ES-I3 (cell line): Measurements from ENCODE around the gene CMC1.
"Not testable (repeated sequence)": the region's sequence is repeated elsewhere in the genome, so short reads cannot be mapped to it uniquely, and the experiment has no call there.

Experiments used
- H3K36me3 ChIP-seq: 2 replicates; pipeline ENCODE4 v1.6.1; 2013; ENCODE audit warnings: mild to moderate bottlenecking, low read length, control low read depth, moderate library complexity; ENCODE audit not compliant: insufficient read depth
- H3K4me1 ChIP-seq: 2 replicates; pipeline ENCODE4 v1.6.1; 2013; ENCODE audit warnings: mild to moderate bottlenecking, control low read depth, low read length; ENCODE audit not compliant: insufficient read depth
- H3K9ac ChIP-seq: 2 replicates; pipeline ENCODE4 v1.6.1; 2013; ENCODE audit warnings: low read depth, mild to moderate bottlenecking, low read length, moderate library complexity
- H3K9me3 ChIP-seq: 2 replicates; pipeline ENCODE4 v1.6.1; 2013; ENCODE audit warnings: mild to moderate bottlenecking, low read length, moderate library complexity; ENCODE audit not compliant: control insufficient read depth, insufficient read depth

The CMC1 gene

GRCh38 chr3:28267984-28268849 is 26.8 kb downstream of the CMC1 start:
- peaks cover 2% of the 10 kb centered on the region; the same call in 1 of the 2 replicates for H3K9me3 ChIP-seq
- H3K36me3 ChIP-seq, result no peaks in the 10 kb centered on the region
- H3K9ac ChIP-seq, result no peak overlapping the region
- H3K4me1 ChIP-seq, result no peaks in the 10 kb centered on the region

- Histone ChIP-seq H3K9me3 (peaks cover 2% of the 10 kb centered on the region; the same call in 1 of the 2 replicates), H3K36me3 (no peaks in the 10 kb centered on the region)
Observed at GRCh38 chr3:28268989-28269388, 27.6 kb downstream of the CMC1 start.

GRCh38 chr3:28269884-28270283 is 28.5 kb downstream of the CMC1 start:
- not testable (repeated sequence) for H3K36me3 ChIP-seq

More at GRCh38 chr3:28268989-28269388, 27.6 kb downstream of the CMC1 start:
- H3K4me1 ChIP-seq, result no peaks in the 10 kb centered on the region
- no peak overlapping the region for H3K9ac ChIP-seq

GRCh38 chr3:28273837-28274236 is 32.4 kb downstream of the CMC1 start:
- Histone ChIP-seq H3K4me1 (no peaks in the 10 kb centered on the region), H3K9me3 (peaks cover 2% of the 10 kb centered on the region; the same call in 1 of the 2 replicates), H3K36me3 (no peaks in the 10 kb centered on the region), H3K9ac (no peak overlapping the region)

More at GRCh38 chr3:28269884-28270283, 28.5 kb downstream of the CMC1 start:
- H3K9ac ChIP-seq, H3K4me1 ChIP-seq, H3K9me3 ChIP-seq: not testable (repeated sequence)

- H3K4me1 ChIP-seq, result no peaks in the 10 kb centered on the region
- H3K9ac ChIP-seq, result no peak overlapping the region
- H3K9me3 ChIP-seq, result no peaks in the 10 kb centered on the region
- H3K36me3 ChIP-seq, result peaks cover 4% of the 10 kb centered on the region
Observed at GRCh38 chr3:28278918-28279317, 37.5 kb downstream of the CMC1 start.

GRCh38 chr3:28279770-28280169 is 38.4 kb downstream of the CMC1 start:
- peaks cover 4% of the 10 kb centered on the region for H3K36me3 ChIP-seq
- H3K4me1 ChIP-seq, result no peaks in the 10 kb centered on the region
- H3K9me3 ChIP-seq, result no peaks in the 10 kb centered on the region
- no peak overlapping the region for H3K9ac ChIP-seq

- no peaks in the 10 kb centered on the region for H3K9me3 ChIP-seq
- no peaks in the 10 kb centered on the region for H3K4me1 ChIP-seq
Observed at GRCh38 chr3:28280781-28281180, 39.4 kb downstream of the CMC1 start.

GRCh38 chr3:28286595-28286994 is 45.2 kb downstream of the CMC1 start:
- Histone ChIP-seq H3K9ac (no peak overlapping the region), H3K36me3 (peaks cover 2% of the 10 kb centered on the region), H3K9me3 (no peaks in the 10 kb centered on the region), H3K4me1 (no peaks in the 10 kb centered on the region)

More at GRCh38 chr3:28280781-28281180, 39.4 kb downstream of the CMC1 start:
- Histone ChIP-seq H3K9ac (no peak overlapping the region), H3K36me3 (peaks cover 4% of the 10 kb centered on the region)

- Histone ChIP-seq H3K36me3 (no peaks in the 10 kb centered on the region), H3K9me3 (no peaks in the 10 kb centered on the region), H3K4me1 (no peaks in the 10 kb centered on the region), H3K9ac (no peak overlapping the region)
Observed at GRCh38 chr3:28287046-28287445, 45.6 kb downstream of the CMC1 start.

- Histone ChIP-seq H3K9me3 (no peaks in the 10 kb centered on the region), H3K9ac (no peak overlapping the region), H3K4me1 (no peaks in the 10 kb centered on the region), H3K36me3 (no peaks in the 10 kb centered on the region)
Observed at GRCh38 chr3:28290863-28291300, 49.5 kb downstream of the CMC1 start.

- H3K36me3 ChIP-seq, result no peaks in the 10 kb centered on the region
- H3K9ac ChIP-seq, result no peak overlapping the region
- no peaks in the 10 kb centered on the region for H3K9me3 ChIP-seq
- no peaks in the 10 kb centered on the region for H3K4me1 ChIP-seq
Observed at GRCh38 chr3:28291577-28291976, 50.2 kb downstream of the CMC1 start.

- no peaks in the 10 kb centered on the region for H3K4me1 ChIP-seq
- H3K9ac ChIP-seq, result no peak overlapping the region
- no peaks in the 10 kb centered on the region for H3K36me3 ChIP-seq
- no peaks in the 10 kb centered on the region for H3K9me3 ChIP-seq
Observed at GRCh38 chr3:28292622-28293021, 51.2 kb downstream of the CMC1 start.

GRCh38 chr3:28294667-28295413 is 53.4 kb downstream of the CMC1 start:
- Histone ChIP-seq H3K36me3 (no peaks in the 10 kb centered on the region), H3K9ac (no peak overlapping the region), H3K4me1 (no peaks in the 10 kb centered on the region), H3K9me3 (no peaks in the 10 kb centered on the region)

- no peaks in the 10 kb centered on the region for H3K36me3 ChIP-seq
- no peaks in the 10 kb centered on the region for H3K9me3 ChIP-seq
- H3K4me1 ChIP-seq, result no peaks in the 10 kb centered on the region
- H3K9ac ChIP-seq, result no peak overlapping the region
Observed at GRCh38 chr3:28295898-28296490, 54.6 kb downstream of the CMC1 start.
